ENCODE measurements around the gene NELL2.
"Not testable (repeated sequence)": the region's sequence is repeated elsewhere in the genome, so short reads cannot be mapped to it uniquely, and the experiment has no call there.

NELL2 gene

GRCh38 chr12:44689587-44689986 is 186.5 kb downstream of the NELL2 start:
- DNase-seq (ENCODE audit: low spot score) = no peak

- not testable (repeated sequence) for DNase-seq (ENCODE audit: low spot score)
These were observed 189.2 kb downstream of the NELL2 start for GRCh38 chr12:44686821-44687432.

- no peak for DNase-seq (ENCODE audit: low spot score)
These were observed 198.4 kb downstream of the NELL2 start for GRCh38 chr12:44677724-44678123.

- no peak for DNase-seq (ENCODE audit: low spot score)
These were observed 201.2 kb downstream of the NELL2 start for GRCh38 chr12:44674875-44675274.

- no peak for DNase-seq (ENCODE audit: low spot score)
These were observed 202.3 kb downstream of the NELL2 start for GRCh38 chr12:44673811-44674210.

GRCh38 chr12:44672042-44672441 is 204.1 kb downstream of the NELL2 start:
- no peak for DNase-seq (ENCODE audit: low spot score)

GRCh38 chr12:44668443-44668842 is 207.7 kb downstream of the NELL2 start:
- no peak for DNase-seq (ENCODE audit: low spot score)

GRCh38 chr12:44667461-44667860 is 208.7 kb downstream of the NELL2 start:
- DNase-seq (ENCODE audit: low spot score) = no peak

GRCh38 chr12:44663291-44663690 is 212.8 kb downstream of the NELL2 start:
- no peak for DNase-seq (ENCODE audit: low spot score)

GRCh38 chr12:44655846-44656245 is 220.3 kb downstream of the NELL2 start:
- no peak for DNase-seq (ENCODE audit: low spot score)

GRCh38 chr12:44654646-44655639 is 221.2 kb downstream of the NELL2 start:
- DNase-seq (ENCODE audit: low spot score) = no peak

GRCh38 chr12:44653861-44654527 is 222.1 kb downstream of the NELL2 start:
- no peak for DNase-seq (ENCODE audit: low spot score)

- no peak for DNase-seq (ENCODE audit: low spot score)
These were observed 226.4 kb downstream of the NELL2 start for GRCh38 chr12:44649693-44650092.

- DNase-seq (ENCODE audit: low spot score) = no peak
These were observed 228.0 kb downstream of the NELL2 start for GRCh38 chr12:44647917-44648690.

GRCh38 chr12:44640427-44641190 is 235.5 kb downstream of the NELL2 start:
- DNase-seq (ENCODE audit: low spot score) = no peak

- no peak for DNase-seq (ENCODE audit: low spot score)
These were observed 238.2 kb downstream of the NELL2 start for GRCh38 chr12:44637875-44638274.

GRCh38 chr12:44628180-44628579 is 247.9 kb downstream of the NELL2 start:
- DNase-seq (ENCODE audit: low spot score) = no peak

- no peak for DNase-seq (ENCODE audit: low spot score)
These were observed 248.5 kb downstream of the NELL2 start for GRCh38 chr12:44627387-44628166.

GRCh38 chr12:44626883-44627282 is 249.2 kb downstream of the NELL2 start:
- no peak for DNase-seq (ENCODE audit: low spot score)

GRCh38 chr12:44618946-44619345 is 257.2 kb downstream of the NELL2 start:
- DNase-seq (ENCODE audit: low spot score) = no peak

Measured in kidney capillary endothelial cell (primary cell).